DOHH2 (cell line): ENCODE data around the gene NPIPA5.

Experiments used
- EZH2phosphoT487 ChIP-seq: fragments of 200-600 bp; sonication (generic); IDR thresholded peaks from 2 replicates; pipeline ENCODE4 v1.6.1; 2017; ENCODE audit warnings: borderline replicate concordance, mild to moderate bottlenecking, antibody characterized with exemption, low read length, moderate library complexity, mixed read lengths
- TF ChIP-seq, protein P1 (sequence below): fragments of 200-600 bp; sonication (generic); IDR thresholded peaks from one replicate; pipeline ENCODE4 v1.5.1; 2014; ENCODE audit warnings: antibody characterized with exemption, mild to moderate bottlenecking, low read depth, low read length; ENCODE audit not compliant: poor library complexity, severe bottlenecking

DNA sequence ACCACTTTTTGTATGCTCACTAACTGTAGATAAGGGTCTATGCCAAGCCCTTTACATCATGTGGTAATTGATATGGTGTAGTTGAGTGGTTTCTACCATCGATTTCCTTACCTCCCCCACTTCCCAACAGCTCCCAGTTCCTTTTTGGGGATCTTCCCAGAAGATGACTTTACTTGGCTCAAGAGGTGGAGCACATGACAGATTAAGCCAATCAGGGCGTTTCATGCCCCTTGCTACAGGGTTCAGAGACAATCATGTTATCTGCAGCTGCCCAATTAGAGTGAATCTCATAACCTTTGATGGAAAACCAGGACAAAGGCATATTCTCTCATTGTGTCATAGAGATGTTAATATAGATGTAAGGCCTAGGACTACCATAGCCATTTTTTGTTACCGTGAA, 40.1 kb upstream of the NPIPA5 start:
- TF ChIP-seq EZH2phosphoT487 = no peak
- TF ChIP-seq, protein P1, sequence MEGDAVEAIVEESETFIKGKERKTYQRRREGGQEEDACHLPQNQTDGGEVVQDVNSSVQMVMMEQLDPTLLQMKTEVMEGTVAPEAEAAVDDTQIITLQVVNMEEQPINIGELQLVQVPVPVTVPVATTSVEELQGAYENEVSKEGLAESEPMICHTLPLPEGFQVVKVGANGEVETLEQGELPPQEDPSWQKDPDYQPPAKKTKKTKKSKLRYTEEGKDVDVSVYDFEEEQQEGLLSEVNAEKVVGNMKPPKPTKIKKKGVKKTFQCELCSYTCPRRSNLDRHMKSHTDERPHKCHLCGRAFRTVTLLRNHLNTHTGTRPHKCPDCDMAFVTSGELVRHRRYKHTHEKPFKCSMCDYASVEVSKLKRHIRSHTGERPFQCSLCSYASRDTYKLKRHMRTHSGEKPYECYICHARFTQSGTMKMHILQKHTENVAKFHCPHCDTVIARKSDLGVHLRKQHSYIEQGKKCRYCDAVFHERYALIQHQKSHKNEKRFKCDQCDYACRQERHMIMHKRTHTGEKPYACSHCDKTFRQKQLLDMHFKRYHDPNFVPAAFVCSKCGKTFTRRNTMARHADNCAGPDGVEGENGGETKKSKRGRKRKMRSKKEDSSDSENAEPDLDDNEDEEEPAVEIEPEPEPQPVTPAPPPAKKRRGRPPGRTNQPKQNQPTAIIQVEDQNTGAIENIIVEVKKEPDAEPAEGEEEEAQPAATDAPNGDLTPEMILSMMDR = no peak
